H1 (cell line): ENCODE data around the gene FABP7. TPM values are rescaled to one million over a fixed set of nuclear protein-coding genes. Genes with fewer than 3 reads are reported as not detected.

Experiments
- CTCF ChIA-PET: fragments of 300-600 bp; sonication (Branson Sonifier 250); formaldehyde crosslinking; loops from one replicate; lab custom pipeline; 2021; ENCODE audit not compliant: partially characterized antibody; lab: Charles Lee
- POLR2A ChIA-PET: fragments of 300-600 bp; sonication (Branson Sonifier 250); formaldehyde crosslinking; loops from one replicate; lab custom pipeline; 2021; ENCODE audit warnings: inconsistent platforms; ENCODE audit not compliant: partially characterized antibody; lab: Charles Lee
- DNase-seq, 2 experiments: peaks; one replicate each; pipeline versions ENCODE4 v3.0.0 to v3.0.0-alpha.2; 2010 to 2022; ENCODE audit warnings: low spot score in 2 of 2, low read depth in 1 of 2, mixed read lengths in 1 of 2
- FAIRE-seq: peaks from 2 replicates; lab custom pipeline; 2011; peaks lifted over from hg19 to GRCh38; lab: Jason Lieb, UNC
- H2AFZ ChIP-seq: 2 replicates; pipeline ENCODE4 v1.8.1; 2012; ENCODE audit warnings: low read length, inconsistent platforms
- H2AK5ac ChIP-seq: 2 replicates; pipeline ENCODE4 v1.6.1; 2013; ENCODE audit warnings: low read depth, low read length
- H2BK120ac ChIP-seq: replicated peaks from 2 replicates; pipeline ENCODE3; 2013; ENCODE audit warnings: low read depth, low read length, inconsistent platforms
- H2BK12ac ChIP-seq: 2 replicates; pipeline ENCODE4 v1.6.1; 2013; ENCODE audit warnings: low read depth, low read length
- H2BK15ac ChIP-seq: 2 replicates; pipeline ENCODE4 v1.6.1; 2013; ENCODE audit warnings: low read length
- H2BK20ac ChIP-seq: 2 replicates; pipeline ENCODE4 v1.6.1; 2013; ENCODE audit warnings: low read length
- H2BK5ac ChIP-seq: 2 replicates; pipeline ENCODE4 v1.6.1; 2013; ENCODE audit warnings: low read depth, low read length
- H3K14ac ChIP-seq: 2 replicates; pipeline ENCODE4 v1.6.1; 2013; ENCODE audit warnings: inconsistent platforms; ENCODE audit not compliant: insufficient read length
- H3K18ac ChIP-seq: 2 replicates; pipeline ENCODE4 v1.6.1; 2013; ENCODE audit warnings: low read length; ENCODE audit errors: extremely low read depth
- H3K23ac ChIP-seq: 2 replicates; pipeline ENCODE4 v1.6.1; 2013; ENCODE audit warnings: inconsistent platforms; ENCODE audit not compliant: insufficient read length
- H3K23me2 ChIP-seq: 2 replicates; pipeline ENCODE4 v1.6.1; 2013; ENCODE audit warnings: low read depth, low read length
- H3K27ac ChIP-seq: 2 replicates; pipeline ENCODE4 v1.6.1; 2011; ENCODE audit warnings: low read depth, low read length, inconsistent platforms
- H3K27me3 ChIP-seq, 4 experiments: replicated peaks in 1 of 4; 1 replicate in 1 of 4; 2 replicates in 3 of 4; pipeline versions ENCODE4 v1.6.1 to v1.8.1; 2011 to 2013; ENCODE audit warnings: low read length in 3 of 4, mild to moderate bottlenecking in 3 of 4, inconsistent platforms in 2 of 4, mixed read lengths in 2 of 4, moderate library complexity in 1 of 4; ENCODE audit not compliant: control insufficient read depth in 3 of 4, insufficient read depth in 3 of 4; ENCODE audit errors: extremely low read depth in 1 of 4
- H3K36me3 ChIP-seq, 4 experiments: 2 replicates each; pipeline versions ENCODE4 v1.6.1 to v1.8.1; 2011 to 2013; ENCODE audit warnings: mild to moderate bottlenecking in 4 of 4, low read length in 3 of 4, moderate library complexity in 2 of 4, control low read depth in 1 of 4, inconsistent platforms in 1 of 4; ENCODE audit not compliant: insufficient read depth in 4 of 4, control insufficient read depth in 2 of 4
- H3K4ac ChIP-seq: replicated peaks from 2 replicates; pipeline ENCODE3; 2013; ENCODE audit warnings: low read length, low read depth, mixed read lengths, inconsistent platforms; ENCODE audit not compliant: insufficient read length
- H3K4me1 ChIP-seq, 4 experiments: replicated peaks in 1 of 4; 1 replicate in 1 of 4; 2 replicates in 3 of 4; pipeline versions ENCODE4 v1.6.1 to v1.8.1; 2011 to 2013; ENCODE audit warnings: low read length in 3 of 4, inconsistent platforms in 2 of 4, mixed read lengths in 1 of 4; ENCODE audit not compliant: insufficient read depth in 4 of 4, control insufficient read depth in 3 of 4
- H3K4me2 ChIP-seq, 2 experiments: 2 replicates each; pipeline versions ENCODE4 v1.6.1 to v1.8.1; 2011 to 2013; ENCODE audit warnings: low read depth in 2 of 2, low read length in 2 of 2, control low read depth in 1 of 2, inconsistent platforms in 1 of 2, mild to moderate bottlenecking in 1 of 2; ENCODE audit not compliant: insufficient read depth in 1 of 2
- H3K4me3 ChIP-seq, 4 experiments: fragments of 200-600, 300-600 bp in 1 of 4; sonication (generic), shearing (Covaris generic), sonication (Bioruptor Twin) in 1 of 4; 2 replicates each; pipeline versions ENCODE4 v1.5.1 to v1.8.1; 2011 to 2016; ENCODE audit warnings: low read length in 4 of 4, low read depth in 3 of 4, control low read depth in 2 of 4, inconsistent platforms in 2 of 4, mild to moderate bottlenecking in 2 of 4, mixed read lengths in 1 of 4, moderate library complexity in 1 of 4; ENCODE audit not compliant: insufficient read depth in 2 of 4; ENCODE audit errors: extremely low read depth in 1 of 4
- H3K56ac ChIP-seq: replicated peaks from 2 replicates; pipeline ENCODE3; 2013; ENCODE audit warnings: low read depth, mild to moderate bottlenecking, mixed read lengths, low read length, inconsistent platforms; ENCODE audit not compliant: insufficient read length
- H3K79me1 ChIP-seq: 2 replicates; pipeline ENCODE4 v1.6.1; 2013; ENCODE audit warnings: low read depth, low read length, control low read depth
- H3K79me2 ChIP-seq, 2 experiments: 2 replicates each; pipeline versions ENCODE4 v1.6.1 to v1.8.1; 2012 to 2013; ENCODE audit warnings: low read length in 2 of 2, mild to moderate bottlenecking in 2 of 2, inconsistent platforms in 1 of 2; ENCODE audit not compliant: insufficient read depth in 2 of 2, control insufficient read depth in 1 of 2
- H3K9ac ChIP-seq, 4 experiments: replicated peaks in 1 of 4; 1 replicate in 1 of 4; 2 replicates in 3 of 4; pipeline versions ENCODE4 v1.6.1 to v1.8.1; 2011 to 2013; ENCODE audit warnings: low read depth in 3 of 4, low read length in 3 of 4, control low read depth in 2 of 4, mild to moderate bottlenecking in 2 of 4, moderate library complexity in 2 of 4, inconsistent platforms in 1 of 4; ENCODE audit errors: extremely low read depth in 1 of 4
- H3K9me3 ChIP-seq, 2 experiments: 2 replicates each; pipeline versions ENCODE4 v1.6.1 to v1.8.1; 2012 to 2013; ENCODE audit warnings: mild to moderate bottlenecking in 2 of 2, moderate library complexity in 2 of 2, control low read depth in 1 of 2, inconsistent platforms in 1 of 2, low read depth in 1 of 2, low read length in 1 of 2, mixed read lengths in 1 of 2; ENCODE audit not compliant: insufficient read depth in 2 of 2
- H4K20me1 ChIP-seq, 2 experiments: replicated peaks in 1 of 2; 2 replicates each; pipeline versions ENCODE3 to v1.8.1; 2011 to 2013; ENCODE audit warnings: inconsistent platforms in 2 of 2, low read length in 2 of 2, mild to moderate bottlenecking in 1 of 2; ENCODE audit not compliant: insufficient read depth in 2 of 2, control insufficient read depth in 1 of 2
- H4K5ac ChIP-seq: 2 replicates; pipeline ENCODE4 v1.6.1; 2013; ENCODE audit warnings: low read length, low read depth, mixed read lengths, inconsistent platforms; ENCODE audit not compliant: insufficient read length
- H4K8ac ChIP-seq: 2 replicates; pipeline ENCODE4 v1.8.0; 2013; ENCODE audit warnings: mild to moderate bottlenecking, moderate library complexity, low read length, inconsistent platforms; ENCODE audit not compliant: insufficient read depth; ENCODE audit errors: extremely low read depth
- H4K91ac ChIP-seq: replicated peaks from 2 replicates; pipeline ENCODE3; 2013; ENCODE audit warnings: low read length, mixed read lengths, inconsistent platforms; ENCODE audit not compliant: insufficient read length
- BACH1 ChIP-seq: IDR thresholded peaks from 2 replicates; pipeline ENCODE4 v1.6.1; 2012; ENCODE audit warnings: low read length, improper control_type of control experiment
- BCL11A ChIP-seq, 2 experiments: IDR thresholded peaks; one replicate each; pipeline ENCODE4 v1.6.1; 2011; ENCODE audit warnings: low read depth in 2 of 2, low read length in 2 of 2, mild to moderate bottlenecking in 2 of 2
- KDM5A ChIP-seq: fragments of 200-600 bp; IDR thresholded peaks from 2 replicates; pipeline ENCODE4 v1.7.1; 2012; ENCODE audit warnings: mild to moderate bottlenecking, low read length, inconsistent platforms, mixed read lengths
- RBBP5 ChIP-seq: IDR thresholded peaks from 2 replicates; pipeline ENCODE4 v1.7.1; 2012; ENCODE audit warnings: low read depth, mild to moderate bottlenecking, inconsistent platforms, low read length, moderate library complexity, borderline replicate concordance
- SP2 ChIP-seq: IDR thresholded peaks from 2 replicates; pipeline ENCODE4 v1.6.1; 2012; ENCODE audit warnings: mild to moderate bottlenecking, low read length, inconsistent platforms
- WGBS, 2 experiments: shearing (Covaris generic) in 1 of 2; methylation state at CpG; one replicate each; pipeline versions ENCODE4 v1.1.6 to v1.1.7; 2013 to 2015; ENCODE audit warnings: low lambda C conversion rate in 2 of 2, mixed read lengths in 2 of 2, inconsistent platforms in 1 of 2, low coverage in 1 of 2, missing lambda C conversion rate in 1 of 2; ENCODE audit not compliant: insufficient replicate concordance in 2 of 2, insufficient coverage in 1 of 2, insufficient read length in 1 of 2; ENCODE audit errors: extremely low coverage in 1 of 2, missing lambda C conversion rate in 1 of 2; 5-methylcytosine and 5-hydroxymethylcytosine counted together
- polyA plus RNA-seq, 7 experiments: library from polyadenylated mRNA; depleted of rRNA in 3 of 7; stranded (reverse) in 5 of 7; unstranded in 2 of 7; fragments of >200 nt in 5 of 7; fragments of 200-250 nt in 2 of 7; gene quantifications; 1 replicate in 5 of 7; 2 replicates in 1 of 7; 4 replicates in 1 of 7; pipeline versions ENCODE4 v1.2.1 to v1.2.3, GENCODE V29; 2011 to 2013; ENCODE audit warnings: missing spikeins in 2 of 7, mixed read lengths in 2 of 7
- total RNA-seq: library from RNA; stranded (reverse); fragmentation: NEBNext Ultra II Directional; extraction: Animal tissue kit (Norgen Biotek cat#: 25700); gene quantifications from 2 replicates; pipeline ENCODE4 v1.2.1, GENCODE V29; 2021

Gene FABP7
- total and polyA plus RNA-seq, 2 of the 8 experiments (the other 6 are each of a cell fraction or from before 2014, with no cell fraction given), result 10.6 to 13.1 TPM

DNA sequence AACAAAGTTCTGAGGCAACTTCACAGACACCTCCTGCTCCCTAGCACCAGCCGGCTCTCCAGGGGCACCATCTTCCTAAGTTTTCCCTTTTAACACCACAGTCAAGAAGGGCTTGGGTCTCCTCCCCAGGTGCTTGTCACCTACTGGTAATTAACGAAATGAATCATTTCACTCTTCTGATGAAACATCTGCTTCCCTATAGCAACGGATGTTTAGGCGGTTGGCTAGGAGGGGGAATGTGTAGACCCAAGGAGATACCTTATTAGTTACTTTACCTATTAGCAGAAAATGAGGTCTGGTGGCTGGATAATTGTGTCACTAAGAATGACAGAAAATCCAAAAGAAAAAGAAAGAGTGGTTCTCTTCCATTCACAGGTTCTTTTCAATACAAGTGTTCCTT lies 46.3 kb upstream of the FABP7 start:
- H2BK15ac ChIP-seq, result no peak overlapping the region; the same call in 1 of the 2 replicates
- H2AFZ ChIP-seq, result no peak overlapping the region
- WGBS, 2 experiments, result 89% methylated on average over 4 of the region's 4 CpGs; no CpG with 5 or more reads in 1 of the 2 experiments
- ChIA-PET POLR2A (interaction anchor here (0.7 kb wide), 2 partner anchors 20 to 1474 kb away, joined by 3 read pairs; no protein-coding TSS in a partner anchor), CTCF (interaction anchor here (0.6 to 9.4 kb wide), 13 partner anchors 10 to 370 kb away, joined by 3 to 179 read pairs (median 4); partner anchors contain the start of gene SMPDL3A)
- H3K4me2 ChIP-seq, result no peak overlapping the region
- H4K91ac ChIP-seq, result no peak overlapping the region
- peaks cover 2 to 7% (median 6%) of the 10 kb centered on the region in 4 experiments; a peak in 5 of 7 replicates for H3K4me1 ChIP-seq
- no peak overlapping the region for H2BK120ac ChIP-seq
- no peak overlapping the region for H3K14ac ChIP-seq
- no peak overlapping the region for H3K4me3 ChIP-seq
- H2BK12ac ChIP-seq, result no peak overlapping the region
- FAIRE-seq, result no peak
- H3K23me2 ChIP-seq, result no peaks in the 10 kb centered on the region; the same call in 1 of the 2 replicates
- no peak overlapping the region for H3K9ac ChIP-seq
- no peaks in the 10 kb centered on the region for H3K27me3 ChIP-seq
- TF ChIP-seq KDM5A (no peak), RBBP5 (no peak), SP2 (no peak), BCL11A (IDR thresholded peaks at IDR 0.05; ENCODE audit: low read depth in 2 of 2, low read length in 2 of 2) (no peak), BACH1 (no peak)
- no peak for DNase-seq
- no peak overlapping the region for H3K23ac ChIP-seq
- H2BK20ac ChIP-seq, result no peak overlapping the region
- no peak overlapping the region for H2BK5ac ChIP-seq
- no peak overlapping the region for H3K56ac ChIP-seq
- H2AK5ac ChIP-seq, result no peak overlapping the region
- no peaks in the 10 kb centered on the region for H3K79me2 ChIP-seq
- H4K5ac ChIP-seq, result no peak overlapping the region
- H3K36me3 ChIP-seq, result no peaks in the 10 kb centered on the region
- no peak overlapping the region for H3K4ac ChIP-seq
- no peak overlapping the region for H3K27ac ChIP-seq
- H3K9me3 ChIP-seq, result no peaks in the 10 kb centered on the region
- no peaks in the 10 kb centered on the region for H3K79me1 ChIP-seq
- no peaks in the 10 kb centered on the region for H4K20me1 ChIP-seq
- H3K18ac ChIP-seq, result no peak overlapping the region
- no peak overlapping the region for H4K8ac ChIP-seq
